Lower leg skin (tissue), 3 donors: ENCODE measurements around the gene SNU13.
"Not testable (repeated sequence)": the region's sequence is repeated elsewhere in the genome, so short reads cannot be mapped to it uniquely, and the experiment has no call there.

Experiments used
- POLR2A ChIP-seq, 2 donors: fragments of 450-650 bp; IDR thresholded peaks; one replicate each; pipeline ENCODE4 v1.6.1; 2016 to 2017; ENCODE audit warnings: antibody characterized with exemption in 2 of 2, mild to moderate bottlenecking in 1 of 2, moderate library complexity in 1 of 2
- TF ChIP-seq, protein P1 (sequence below), 3 donors: fragments of 450-650 bp; IDR thresholded peaks; one replicate each; pipeline ENCODE4 v1.5.1; 2016; ENCODE audit warnings: antibody characterized with exemption in 3 of 3, mild to moderate bottlenecking in 3 of 3, moderate library complexity in 2 of 3

GRCh38 chr22:41672096-41672495, 16.6 kb downstream of the SNU13 start:
- TF ChIP-seq, protein P1, sequence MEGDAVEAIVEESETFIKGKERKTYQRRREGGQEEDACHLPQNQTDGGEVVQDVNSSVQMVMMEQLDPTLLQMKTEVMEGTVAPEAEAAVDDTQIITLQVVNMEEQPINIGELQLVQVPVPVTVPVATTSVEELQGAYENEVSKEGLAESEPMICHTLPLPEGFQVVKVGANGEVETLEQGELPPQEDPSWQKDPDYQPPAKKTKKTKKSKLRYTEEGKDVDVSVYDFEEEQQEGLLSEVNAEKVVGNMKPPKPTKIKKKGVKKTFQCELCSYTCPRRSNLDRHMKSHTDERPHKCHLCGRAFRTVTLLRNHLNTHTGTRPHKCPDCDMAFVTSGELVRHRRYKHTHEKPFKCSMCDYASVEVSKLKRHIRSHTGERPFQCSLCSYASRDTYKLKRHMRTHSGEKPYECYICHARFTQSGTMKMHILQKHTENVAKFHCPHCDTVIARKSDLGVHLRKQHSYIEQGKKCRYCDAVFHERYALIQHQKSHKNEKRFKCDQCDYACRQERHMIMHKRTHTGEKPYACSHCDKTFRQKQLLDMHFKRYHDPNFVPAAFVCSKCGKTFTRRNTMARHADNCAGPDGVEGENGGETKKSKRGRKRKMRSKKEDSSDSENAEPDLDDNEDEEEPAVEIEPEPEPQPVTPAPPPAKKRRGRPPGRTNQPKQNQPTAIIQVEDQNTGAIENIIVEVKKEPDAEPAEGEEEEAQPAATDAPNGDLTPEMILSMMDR (IDR thresholded peaks at IDR 0.05): not testable (repeated sequence)
- not testable (repeated sequence) for TF ChIP-seq POLR2A (IDR thresholded peaks at IDR 0.05)
